Neutrophil (primary cell): ENCODE measurements around the gene AEBP1.

Experiments
- H3K27ac ChIP-seq: fragments of 200-600 bp; sonication (generic); 2 replicates; pipeline ENCODE4 v1.5.1; 2016; ENCODE audit warnings: mild to moderate bottlenecking, moderate library complexity
- H3K27me3 ChIP-seq: fragments of 200-600 bp; sonication (generic); 2 replicates; pipeline ENCODE4 v1.6.0; 2016; ENCODE audit warnings: mild to moderate bottlenecking
- H3K36me3 ChIP-seq: fragments of 200-600 bp; sonication (generic); 2 replicates; pipeline ENCODE4 v1.5.1; 2017
- H3K4me1 ChIP-seq, 2 experiments: fragments of 200-600 bp in 1 of 2; sonication (generic) in 1 of 2; 1 replicate in 1 of 2; 2 replicates in 1 of 2; pipeline versions ENCODE4 v1.5.1 to v1.6.1; 2013 to 2016; ENCODE audit warnings: low read depth in 1 of 2, low read length in 1 of 2, mild to moderate bottlenecking in 1 of 2, moderate library complexity in 1 of 2; ENCODE audit not compliant: control insufficient read depth in 1 of 2, insufficient read depth in 1 of 2
- H3K4me3 ChIP-seq, 2 experiments: fragments of 200-600 bp in 1 of 2; sonication (generic) in 1 of 2; 1 replicate in 1 of 2; 2 replicates in 1 of 2; pipeline ENCODE4 v1.5.1; 2013 to 2016; ENCODE audit warnings: low read depth in 1 of 2, low read length in 1 of 2, mild to moderate bottlenecking in 1 of 2, moderate library complexity in 1 of 2
- H3K9me3 ChIP-seq: fragments of 200-600 bp; sonication (generic); 2 replicates; pipeline ENCODE4 v1.5.1; 2016
- TF ChIP-seq, protein P1 (sequence below): fragments of 200-600 bp; sonication (generic); IDR thresholded peaks from 2 replicates; pipeline ENCODE4 v1.5.1; 2016; ENCODE audit warnings: antibody characterized with exemption

Gene AEBP1

DNA sequence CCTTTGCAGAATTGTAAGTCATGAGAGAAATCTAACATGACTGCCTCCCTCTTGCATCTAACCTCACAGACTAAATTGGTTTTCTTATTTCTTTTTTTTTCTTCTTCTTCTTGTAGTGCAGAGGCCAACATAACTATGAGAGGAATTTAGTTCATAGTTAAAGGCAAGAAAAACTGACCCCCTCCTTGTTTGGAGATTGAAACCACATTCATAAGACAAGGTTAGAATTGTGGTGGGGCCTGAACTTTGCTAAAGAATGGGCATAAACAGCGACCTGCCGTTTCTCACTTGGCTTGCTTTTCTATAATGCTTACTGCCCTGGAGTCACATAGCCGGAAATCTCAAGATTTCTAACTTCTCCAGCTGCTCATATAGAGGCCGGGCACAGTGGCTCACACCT, 19.4 kb upstream of the AEBP1 start:
- peaks cover 11% of the 10 kb centered on the region for H3K36me3 ChIP-seq
- H3K4me3 ChIP-seq, result no peak overlapping the region
- H3K9me3 ChIP-seq, result no peaks in the 10 kb centered on the region
- H3K4me1 ChIP-seq, result peaks cover 19 to 21% of the 10 kb centered on the region in 2 experiments
- H3K27me3 ChIP-seq, result no peaks in the 10 kb centered on the region
- TF ChIP-seq, protein P1, sequence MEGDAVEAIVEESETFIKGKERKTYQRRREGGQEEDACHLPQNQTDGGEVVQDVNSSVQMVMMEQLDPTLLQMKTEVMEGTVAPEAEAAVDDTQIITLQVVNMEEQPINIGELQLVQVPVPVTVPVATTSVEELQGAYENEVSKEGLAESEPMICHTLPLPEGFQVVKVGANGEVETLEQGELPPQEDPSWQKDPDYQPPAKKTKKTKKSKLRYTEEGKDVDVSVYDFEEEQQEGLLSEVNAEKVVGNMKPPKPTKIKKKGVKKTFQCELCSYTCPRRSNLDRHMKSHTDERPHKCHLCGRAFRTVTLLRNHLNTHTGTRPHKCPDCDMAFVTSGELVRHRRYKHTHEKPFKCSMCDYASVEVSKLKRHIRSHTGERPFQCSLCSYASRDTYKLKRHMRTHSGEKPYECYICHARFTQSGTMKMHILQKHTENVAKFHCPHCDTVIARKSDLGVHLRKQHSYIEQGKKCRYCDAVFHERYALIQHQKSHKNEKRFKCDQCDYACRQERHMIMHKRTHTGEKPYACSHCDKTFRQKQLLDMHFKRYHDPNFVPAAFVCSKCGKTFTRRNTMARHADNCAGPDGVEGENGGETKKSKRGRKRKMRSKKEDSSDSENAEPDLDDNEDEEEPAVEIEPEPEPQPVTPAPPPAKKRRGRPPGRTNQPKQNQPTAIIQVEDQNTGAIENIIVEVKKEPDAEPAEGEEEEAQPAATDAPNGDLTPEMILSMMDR, result no peak
- H3K27ac ChIP-seq, result no peak overlapping the region

DNA sequence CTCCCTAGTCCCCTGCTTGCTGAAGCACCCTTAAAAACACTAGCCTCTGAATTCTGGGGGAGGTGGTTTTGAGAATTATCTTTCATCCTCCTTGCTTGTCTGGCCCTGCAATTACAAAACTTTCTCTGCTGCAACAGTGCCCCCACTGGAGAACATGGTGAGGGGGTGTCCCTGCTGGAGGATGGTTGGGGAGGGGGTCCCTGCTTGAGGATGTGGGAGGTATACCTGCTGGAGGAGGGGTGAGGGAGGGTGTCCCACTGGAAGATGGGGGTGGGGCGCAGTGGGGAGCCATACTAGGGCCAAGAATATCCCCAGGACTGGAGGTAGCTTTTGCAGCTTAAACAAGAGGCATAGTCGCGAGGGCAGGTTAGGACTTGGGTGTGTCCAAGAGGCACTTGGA, 18.6 kb upstream of the AEBP1 start:
- no peak overlapping the region for H3K4me3 ChIP-seq

DNA sequence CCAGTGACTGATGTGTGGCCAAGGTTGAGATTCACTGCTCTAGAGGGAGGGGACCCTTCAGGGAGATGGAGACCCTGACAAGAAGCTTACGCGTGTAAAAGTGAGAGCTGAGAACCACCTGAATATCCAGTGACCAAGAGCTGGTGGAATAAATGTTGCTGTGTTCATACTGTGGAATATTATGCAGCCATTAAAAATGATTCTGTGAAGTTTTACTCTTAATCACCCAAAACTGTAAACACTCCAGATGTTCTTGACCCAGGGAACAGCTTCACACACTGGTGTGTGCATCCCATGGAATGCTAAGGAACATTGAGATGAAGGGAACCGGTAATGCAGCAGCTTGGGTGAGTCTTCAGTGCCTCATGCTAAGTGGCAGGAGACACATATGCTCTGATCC, 17.5 kb upstream of the AEBP1 start:
- Histone ChIP-seq H3K9me3 (no peaks in the 10 kb centered on the region), H3K4me3 (no peak overlapping the region), H3K27me3 (peaks cover 4% of the 10 kb centered on the region), H3K27ac (no peak overlapping the region), H3K36me3 (no peaks in the 10 kb centered on the region), H3K4me1 (peaks cover 10 to 12% of the 10 kb centered on the region in 2 experiments)
- TF ChIP-seq, protein P1, result no peak

More for the DNA sequence above, 18.6 kb upstream of the AEBP1 start:
- Histone ChIP-seq H3K9me3 (no peaks in the 10 kb centered on the region), H3K27me3 (peaks cover under 1% of the 10 kb centered on the region), H3K4me1 (peaks cover 19 to 21% of the 10 kb centered on the region in 2 experiments), H3K27ac (no peak overlapping the region), H3K36me3 (peaks cover 3% of the 10 kb centered on the region)
- TF ChIP-seq, protein P1, result no peak

DNA sequence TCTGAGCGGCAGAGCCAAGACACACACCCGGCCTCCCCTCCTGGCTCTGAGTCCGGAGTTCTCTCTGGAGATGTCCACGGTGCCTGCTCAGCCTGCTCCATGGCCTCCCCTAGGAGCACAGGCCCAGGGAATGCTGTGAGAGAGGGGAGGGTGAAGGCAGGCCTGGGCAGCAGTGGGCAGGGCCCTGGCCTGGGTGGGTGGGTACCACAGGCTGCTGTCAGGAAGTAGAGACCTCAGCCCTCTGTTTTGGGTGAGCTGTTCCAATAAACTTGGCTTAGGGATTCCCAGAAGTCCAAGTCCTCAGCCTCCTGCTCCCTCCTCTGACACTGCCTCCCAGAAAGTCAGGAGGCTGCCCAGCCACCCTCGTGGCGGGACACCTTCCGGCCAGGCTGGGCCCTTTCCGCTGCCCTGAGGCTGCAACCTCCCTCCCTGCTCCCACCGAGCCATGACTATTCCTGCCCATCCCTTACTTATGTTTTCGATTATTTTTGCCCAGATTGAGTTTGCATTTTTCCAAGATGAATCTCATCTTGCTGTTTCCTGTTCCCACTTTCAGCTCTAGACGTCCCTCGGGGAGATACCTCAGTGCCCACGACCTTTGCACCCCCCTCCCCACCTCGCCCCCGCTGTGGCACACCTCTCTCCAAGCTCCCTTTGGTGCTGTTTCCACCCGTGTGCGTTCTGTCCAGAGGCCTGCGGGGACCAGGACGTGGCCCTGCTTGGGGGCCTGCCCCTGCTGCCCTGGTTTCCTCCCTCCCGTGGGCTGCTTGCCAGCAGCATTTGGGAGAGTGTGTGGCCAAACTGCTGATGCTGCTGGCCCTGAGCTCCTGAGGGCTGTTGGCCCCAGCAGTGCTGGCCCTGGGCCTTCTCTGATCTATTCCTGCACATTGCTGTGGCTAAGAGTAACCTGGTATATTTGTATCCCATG, 16.0 kb upstream of the AEBP1 start:
- Histone ChIP-seq H3K4me1 (peaks cover 1 to 2% of the 10 kb centered on the region in 2 experiments), H3K36me3 (no peaks in the 10 kb centered on the region), H3K27me3 (peaks cover 4% of the 10 kb centered on the region), H3K9me3 (no peaks in the 10 kb centered on the region), H3K27ac (no peak overlapping the region), H3K4me3 (no peak overlapping the region)
- TF ChIP-seq, protein P1, result no peak

DNA sequence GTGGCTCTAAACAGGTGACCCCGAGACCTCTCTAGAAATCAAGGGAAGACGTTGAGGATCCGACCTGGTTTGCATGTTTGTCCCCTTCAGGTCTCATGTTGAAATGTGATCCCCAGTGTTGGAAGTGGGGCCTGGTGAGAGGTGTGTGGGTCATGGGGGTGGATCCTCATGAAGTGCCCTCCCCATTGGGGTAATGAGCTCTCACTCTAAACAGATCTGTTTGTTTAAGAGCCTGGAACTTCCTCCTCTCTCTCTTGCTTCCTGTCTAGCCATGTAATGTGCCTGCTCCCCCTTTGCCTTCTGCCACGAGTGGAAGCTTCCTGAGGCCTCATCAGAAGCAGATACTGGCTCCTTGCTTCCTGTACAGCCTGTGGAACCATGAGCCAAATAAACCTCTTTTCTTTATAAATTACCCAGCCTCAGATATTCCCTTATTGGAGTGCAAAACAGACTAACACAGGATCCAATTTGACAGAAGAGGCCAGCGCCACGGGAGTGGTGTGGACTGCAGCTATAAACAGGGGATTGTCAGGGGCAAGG, 11.0 kb upstream of the AEBP1 start:
- Histone ChIP-seq H3K36me3 (no peaks in the 10 kb centered on the region), H3K9me3 (no peaks in the 10 kb centered on the region), H3K27ac (no peak overlapping the region), H3K4me3 (no peak overlapping the region), H3K27me3 (peaks cover 4% of the 10 kb centered on the region), H3K4me1 (no peaks in the 10 kb centered on the region)
- TF ChIP-seq, protein P1, result no peak
